Panc1 (cell line): ENCODE data around the gene PTPRA. TPM values are rescaled to one million over a fixed set of nuclear protein-coding genes. Genes with fewer than 3 reads are reported as not detected.

Experiments
- ATAC-seq: fragments of 200-7000 bp; cut with Tn5 transposase; 2 replicates; pipeline ENCODE4 v1.9.1; 2020; ENCODE audit warnings: mild to moderate bottlenecking, moderate library complexity
- BruUV-seq: library from RNA; stranded (reverse); fragments of 400-500 nt; replicated peaks from 2 replicates; lab custom pipeline; 2021; lab: Mats Ljungman, UMichigan
- CTCF ChIA-PET: fragments of 300-600 bp; sonication (Branson Sonifier 250); formaldehyde crosslinking; loops from one replicate; lab custom pipeline; 2022; ENCODE audit warnings: antibody characterized with exemption; lab: Charles Lee
- POLR2A ChIA-PET: fragments of 300-600 bp; sonication (Branson Sonifier 250); formaldehyde crosslinking; loops from one replicate; lab custom pipeline; 2022; ENCODE audit warnings: antibody characterized with exemption; lab: Charles Lee
- DNase-seq: peaks from one replicate; pipeline ENCODE4 v3.0.0-alpha.2; 2010; ENCODE audit warnings: low read depth, low spot score
- H3K27ac ChIP-seq: 2 replicates; pipeline ENCODE4 v1.5.1; 2011; ENCODE audit warnings: mild to moderate bottlenecking, low read length, inconsistent platforms
- H3K27me3 ChIP-seq: fragments of 200-500 bp; sonication (Bioruptor generic); 2 replicates; pipeline ENCODE4 v1.6.0; 2014; ENCODE audit warnings: low read length, inconsistent platforms; ENCODE audit not compliant: control insufficient read depth, insufficient read depth
- H3K36me3 ChIP-seq: fragments of 200-500 bp; sonication (Bioruptor generic); 2 replicates; pipeline ENCODE4 v1.5.1; 2014; ENCODE audit warnings: inconsistent platforms, mild to moderate bottlenecking, low read length, moderate library complexity; ENCODE audit not compliant: control insufficient read depth, insufficient read depth
- H3K4me1 ChIP-seq: 2 replicates; pipeline ENCODE4 v1.5.1; 2011; ENCODE audit warnings: inconsistent platforms, mild to moderate bottlenecking, low read length, moderate library complexity; ENCODE audit not compliant: control insufficient read depth, insufficient read depth
- H3K4me3 ChIP-seq, 2 experiments: 2 replicates each; pipeline ENCODE4 v1.5.1; 2011 to 2012; ENCODE audit warnings: low read depth in 2 of 2, low read length in 2 of 2, mild to moderate bottlenecking in 2 of 2, inconsistent platforms in 1 of 2, moderate library complexity in 1 of 2
- H3K9me3 ChIP-seq: fragments of 200-500 bp; sonication (Bioruptor generic); 2 replicates; pipeline ENCODE4 v1.5.1; 2014; ENCODE audit warnings: low read depth, mild to moderate bottlenecking, inconsistent platforms, low read length, moderate library complexity; ENCODE audit not compliant: control insufficient read depth, insufficient read depth
- CTCF ChIP-seq: fragments of 450-650 bp; IDR thresholded peaks from 2 replicates; pipeline ENCODE4 v1.5.1; 2017; ENCODE audit warnings: mild to moderate bottlenecking
- POLR2AphosphoS5 ChIP-seq: IDR thresholded peaks from 2 replicates; pipeline ENCODE4 v1.6.1; 2012; ENCODE audit warnings: mild to moderate bottlenecking, low read depth, low read length, moderate library complexity
- SIN3A ChIP-seq: IDR thresholded peaks from 2 replicates; pipeline ENCODE4 v1.6.1; 2012; ENCODE audit warnings: low read depth, mild to moderate bottlenecking, low read length, moderate library complexity, borderline replicate concordance; ENCODE audit not compliant: insufficient read depth
- TCF7L2 ChIP-seq: IDR thresholded peaks from 2 replicates; pipeline ENCODE4 v1.6.1; 2011; ENCODE audit warnings: mild to moderate bottlenecking, low read depth, low read length, inconsistent platforms
- in situ Hi-C: cut with HindIII; loops from 2 replicates; pipeline ENCODE4 v1.10.0; 2016; ENCODE audit warnings: low sequenced_read_pairs, low pct_unique_long_range_greater_than_20kb
- intact Hi-C: fragments of 100-400 bp; cut with micrococcal nuclease; formaldehyde crosslinking; loops from one replicate; pipeline ENCODE4 v1.10.0; 2022; ENCODE audit not compliant: unreplicated experiment
- total RNA-seq: library from RNA; stranded (reverse); gene quantifications from one replicate; pipeline ENCODE4 v1.2.1, GENCODE V29; 2021; ENCODE audit not compliant: unreplicated experiment
- TF ChIP-seq, protein P1 (sequence below), 2 experiments: IDR thresholded peaks; 2 replicates each; pipeline ENCODE4 v1.6.1; 2011 to 2012; ENCODE audit warnings: low read depth in 2 of 2, control low read depth in 1 of 2, low read length in 1 of 2, mild to moderate bottlenecking in 1 of 2, moderate library complexity in 1 of 2; ENCODE audit not compliant: insufficient read depth in 1 of 2

PTPRA gene
- total RNA-seq, 1 experiment from 2014 or later, result 56.6 TPM

GRCh38 chr20:3068075-3068474 is 194.8 kb downstream of the PTPRA start:
- Histone ChIP-seq H3K4me1 (0 out of 2 replicates have a peak, but pooled peaks cover 3% of the 10 kb centered on the region), H3K4me3 (no peak overlapping the region), H3K36me3 (no peaks in the 10 kb centered on the region), H3K9me3 (no peaks in the 10 kb centered on the region), H3K27ac (no peak overlapping the region), H3K27me3 (no peaks in the 10 kb centered on the region)
- intact Hi-C loops, result no loop called here
- TF ChIP-seq POLR2AphosphoS5, result no peak
- in situ Hi-C loops, result no loop called here
- ChIA-PET CTCF (no interaction called here), POLR2A (no interaction called here)
- BruUV-seq, result no TSS peak
- DNase-seq (no peak), ATAC-seq (no peak)

- POLR2A ChIA-PET, result interaction anchor here (0.6 kb wide), 1 partner anchor 101 kb away, joined by 8 read pairs; no protein-coding TSS in a partner anchor
- CTCF ChIA-PET, result no interaction called here
- intact Hi-C loops, result no loop called here
- BruUV-seq, result no TSS peak
- H3K27ac ChIP-seq, result no peak overlapping the region
- ATAC-seq (peak; percentile 83), DNase-seq (no peak)
- 0 out of 2 replicates have a peak, but pooled peaks cover 3% of the 10 kb centered on the region for H3K4me1 ChIP-seq
- TF ChIP-seq, protein P1, sequence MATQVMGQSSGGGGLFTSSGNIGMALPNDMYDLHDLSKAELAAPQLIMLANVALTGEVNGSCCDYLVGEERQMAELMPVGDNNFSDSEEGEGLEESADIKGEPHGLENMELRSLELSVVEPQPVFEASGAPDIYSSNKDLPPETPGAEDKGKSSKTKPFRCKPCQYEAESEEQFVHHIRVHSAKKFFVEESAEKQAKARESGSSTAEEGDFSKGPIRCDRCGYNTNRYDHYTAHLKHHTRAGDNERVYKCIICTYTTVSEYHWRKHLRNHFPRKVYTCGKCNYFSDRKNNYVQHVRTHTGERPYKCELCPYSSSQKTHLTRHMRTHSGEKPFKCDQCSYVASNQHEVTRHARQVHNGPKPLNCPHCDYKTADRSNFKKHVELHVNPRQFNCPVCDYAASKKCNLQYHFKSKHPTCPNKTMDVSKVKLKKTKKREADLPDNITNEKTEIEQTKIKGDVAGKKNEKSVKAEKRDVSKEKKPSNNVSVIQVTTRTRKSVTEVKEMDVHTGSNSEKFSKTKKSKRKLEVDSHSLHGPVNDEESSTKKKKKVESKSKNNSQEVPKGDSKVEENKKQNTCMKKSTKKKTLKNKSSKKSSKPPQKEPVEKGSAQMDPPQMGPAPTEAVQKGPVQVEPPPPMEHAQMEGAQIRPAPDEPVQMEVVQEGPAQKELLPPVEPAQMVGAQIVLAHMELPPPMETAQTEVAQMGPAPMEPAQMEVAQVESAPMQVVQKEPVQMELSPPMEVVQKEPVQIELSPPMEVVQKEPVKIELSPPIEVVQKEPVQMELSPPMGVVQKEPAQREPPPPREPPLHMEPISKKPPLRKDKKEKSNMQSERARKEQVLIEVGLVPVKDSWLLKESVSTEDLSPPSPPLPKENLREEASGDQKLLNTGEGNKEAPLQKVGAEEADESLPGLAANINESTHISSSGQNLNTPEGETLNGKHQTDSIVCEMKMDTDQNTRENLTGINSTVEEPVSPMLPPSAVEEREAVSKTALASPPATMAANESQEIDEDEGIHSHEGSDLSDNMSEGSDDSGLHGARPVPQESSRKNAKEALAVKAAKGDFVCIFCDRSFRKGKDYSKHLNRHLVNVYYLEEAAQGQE (IDR thresholded peaks at IDR 0.05; ENCODE audit: insufficient read depth in 1 of 2, low read depth in 2 of 2, low read length in 1 of 2), result peak; percentile 81 to 90
- TF ChIP-seq POLR2AphosphoS5 (no peak), SIN3A (no peak), TCF7L2 (no peak), CTCF (no peak; the same call in 1 of the 2 replicates)
- in situ Hi-C loops, result no loop called here
- no peaks in the 10 kb centered on the region for H3K9me3 ChIP-seq
- H3K36me3 ChIP-seq, result no peaks in the 10 kb centered on the region
- no peaks in the 10 kb centered on the region for H3K27me3 ChIP-seq
- no peak overlapping the region for H3K4me3 ChIP-seq
Observed at GRCh38 chr20:3068986-3069900, 196.0 kb downstream of the PTPRA start.

DNA sequence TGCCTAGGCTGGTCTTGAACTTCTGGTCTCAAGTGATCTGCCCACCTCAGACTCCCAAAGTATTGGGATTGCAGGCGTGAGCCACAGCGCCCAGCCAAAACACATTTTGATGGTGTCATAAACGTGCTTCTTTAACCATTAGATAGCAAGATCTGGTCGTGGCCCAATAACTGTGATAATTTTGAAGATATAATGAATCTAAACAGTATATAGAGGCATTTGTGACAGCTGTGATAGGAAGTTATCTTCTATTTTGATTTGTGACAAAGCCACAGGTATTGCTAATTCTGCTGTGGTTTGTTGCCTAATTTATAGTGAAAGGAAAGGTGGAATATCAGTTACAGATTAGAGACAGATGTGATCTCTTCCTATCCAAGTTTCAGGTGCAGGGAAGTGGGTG is 197.4 kb downstream of the PTPRA start:
- Histone ChIP-seq H3K4me1 (0 out of 2 replicates have a peak, but pooled peaks cover 3% of the 10 kb centered on the region), H3K36me3 (no peaks in the 10 kb centered on the region), H3K9me3 (no peaks in the 10 kb centered on the region), H3K27ac (no peak overlapping the region), H3K27me3 (no peaks in the 10 kb centered on the region), H3K4me3 (no peak overlapping the region)
- no peak for DNase-seq
- ATAC-seq, result no peak
- intact Hi-C loops (no loop called here), in situ Hi-C loops (no loop called here)
- no TSS peak for BruUV-seq
- ChIA-PET CTCF (interaction anchor here (0.7 kb wide), 1 partner anchor 163 kb away, joined by 4 read pairs; no protein-coding TSS in a partner anchor), POLR2A (no interaction called here)
- TF ChIP-seq POLR2AphosphoS5, result no peak
- TF ChIP-seq, protein P1 (IDR thresholded peaks at IDR 0.05; ENCODE audit: insufficient read depth in 1 of 2, low read depth in 2 of 2, low read length in 1 of 2), result no peak
- no peak for TF ChIP-seq CTCF
- no peak for TF ChIP-seq SIN3A
- no peak for TF ChIP-seq TCF7L2
